DMS53 treated with DMSO at 0.1 percent for 48 hours (cell line): Measurements from ENCODE around the gene EVI2B.
"Not testable (repeated sequence)": the region's sequence is repeated elsewhere in the genome, so short reads cannot be mapped to it uniquely, and the experiment has no call there.

Source experiments
- DNase-seq: peaks from one replicate; lab custom pipeline; 2025; ENCODE audit not compliant: unreplicated experiment; lab: John Stamatoyannopoulos, UW

The EVI2B gene

DNA sequence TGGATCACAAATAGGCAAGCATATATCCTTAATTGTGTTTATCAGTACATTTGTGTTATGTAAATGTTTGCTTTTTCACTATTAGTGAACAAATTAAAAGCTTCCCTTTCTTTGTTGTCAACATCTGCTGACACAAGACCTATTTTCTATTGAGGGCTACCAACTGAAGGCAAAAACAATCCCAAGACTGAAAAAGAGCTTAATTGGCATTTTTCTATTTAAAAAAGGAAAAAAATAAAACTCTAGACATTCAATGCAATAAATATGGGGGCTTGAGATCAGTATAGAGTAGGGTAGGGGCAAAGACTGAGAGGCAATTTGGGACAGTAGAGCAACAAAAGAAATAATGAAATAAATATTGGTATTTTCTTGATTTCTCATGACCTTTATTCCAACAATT, 41.1 kb downstream of the EVI2B start:
- DNase-seq, result no peak

DNA sequence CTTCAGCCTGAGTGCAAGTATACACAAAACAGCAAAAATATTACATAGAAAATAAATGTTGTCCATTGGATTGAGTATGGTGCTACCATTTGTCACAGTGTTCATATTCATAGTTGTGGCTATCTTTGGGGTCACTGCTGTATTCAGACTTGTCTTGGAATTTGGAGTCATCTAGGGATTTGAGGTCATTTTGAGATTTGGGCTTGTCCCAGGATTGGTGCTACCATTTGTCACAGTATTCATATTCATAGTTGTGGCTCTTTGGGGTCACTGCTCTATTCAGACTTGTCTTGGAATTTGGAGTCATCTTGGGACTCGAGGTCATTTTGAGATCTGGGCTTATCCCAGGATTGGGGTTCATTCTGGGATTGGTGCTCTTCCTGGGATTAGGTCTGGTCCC, 41.6 kb downstream of the EVI2B start:
- no peak for DNase-seq

DNA sequence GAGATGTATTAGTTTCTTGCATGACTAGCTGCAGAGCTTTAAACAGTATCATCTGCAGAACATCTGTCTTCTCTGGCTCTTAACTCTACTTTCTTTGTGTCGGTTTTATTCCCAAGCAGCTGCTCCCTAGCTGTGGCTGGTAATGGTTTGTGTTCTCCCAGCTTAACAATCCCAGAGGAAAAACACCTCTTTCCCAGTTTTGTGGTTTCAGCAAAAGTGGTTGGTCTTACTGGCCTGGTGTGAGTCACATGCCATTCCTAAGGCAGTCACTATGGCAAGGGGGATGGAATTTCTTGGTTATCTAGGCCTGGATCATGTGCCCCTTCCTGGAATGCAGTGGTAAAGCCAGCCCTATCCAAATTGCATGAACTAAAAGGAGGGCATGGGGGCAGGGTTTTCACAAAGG, 44.3 kb downstream of the EVI2B start:
- DNase-seq, result no peak

DNA sequence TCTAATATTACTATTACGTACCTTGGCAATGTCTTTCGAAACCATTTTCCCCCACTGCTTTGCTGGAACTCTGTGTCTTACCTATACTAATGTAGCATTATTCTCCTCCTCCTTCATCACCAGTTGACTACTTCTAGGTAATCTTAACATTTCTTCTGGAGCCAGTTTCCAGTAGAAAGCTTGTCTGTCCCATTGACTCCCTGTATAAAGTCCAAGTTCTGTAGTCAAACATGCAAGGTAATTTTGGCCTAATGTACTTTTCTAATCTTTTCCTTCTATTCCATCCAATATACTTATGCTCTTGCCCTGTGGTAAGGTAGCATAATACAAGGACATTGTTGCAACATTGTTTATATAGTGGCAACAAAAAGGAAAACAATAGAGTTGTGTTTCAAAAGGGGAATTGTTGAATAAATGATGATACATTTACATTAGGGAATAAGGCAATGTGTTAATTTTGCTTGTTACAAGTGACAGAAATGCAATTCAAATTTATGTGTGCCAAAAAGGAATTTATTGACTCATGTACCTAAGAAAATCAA, 44.7 kb downstream of the EVI2B start:
- no peak for DNase-seq

DNA sequence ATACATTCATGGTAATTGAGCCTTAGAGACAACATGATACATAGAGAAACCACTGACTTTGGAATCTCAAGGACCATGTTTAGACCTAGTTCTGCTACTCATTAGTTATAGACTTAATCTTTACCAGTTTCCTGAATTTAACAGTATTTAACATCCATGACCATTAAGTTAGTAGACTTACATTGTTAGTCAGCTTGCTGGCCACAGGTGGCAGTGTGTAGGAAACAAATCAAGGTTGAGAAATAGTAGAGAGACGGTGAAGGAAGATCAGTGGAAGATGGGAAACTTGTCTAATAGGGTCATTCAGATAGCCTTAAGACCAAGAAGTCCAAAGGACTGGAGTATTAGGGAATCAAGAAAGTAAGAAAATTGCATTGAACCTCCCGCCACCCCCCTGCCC, 47.8 kb downstream of the EVI2B start:
- no peak for DNase-seq

DNA sequence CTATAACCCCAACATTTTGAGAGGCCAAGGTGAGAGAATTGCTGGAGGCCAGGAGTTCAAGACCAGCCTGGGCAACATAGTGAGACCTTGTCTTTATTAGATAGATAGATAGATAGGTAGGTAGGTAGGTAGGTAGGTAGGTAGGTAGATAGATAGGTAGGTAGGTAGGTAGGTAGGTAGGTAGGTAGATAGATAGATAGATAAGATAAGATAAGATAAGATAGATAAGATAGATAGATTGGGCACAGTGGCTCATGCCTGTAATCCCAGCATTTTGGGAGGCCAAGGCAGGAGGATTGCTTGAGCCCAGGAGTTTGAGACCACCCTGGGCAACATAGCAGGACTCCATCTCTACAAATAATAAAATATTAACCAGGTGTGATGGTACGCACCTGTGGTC, 50.9 kb downstream of the EVI2B start:
- not testable (repeated sequence) for DNase-seq

DNA sequence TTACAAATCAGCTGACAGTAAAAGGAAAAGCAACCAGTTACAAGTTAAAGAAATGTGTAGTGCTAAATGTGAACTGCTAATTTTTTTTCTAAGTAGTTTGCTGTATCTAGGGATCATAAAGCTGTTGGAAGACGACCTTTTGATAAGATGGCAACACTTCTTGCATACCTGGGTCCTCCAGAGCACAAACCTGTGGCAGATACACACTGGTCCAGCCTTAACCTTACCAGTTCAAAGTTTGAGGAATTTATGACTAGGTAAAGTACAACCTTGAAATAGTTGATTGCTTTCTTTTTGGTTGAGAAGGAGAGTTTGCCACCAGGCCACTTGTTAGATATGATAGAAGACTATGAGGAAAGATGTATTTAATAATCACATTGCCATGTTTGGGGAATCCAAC, 52.3 kb downstream of the EVI2B start:
- DNase-seq, result no peak

DNA sequence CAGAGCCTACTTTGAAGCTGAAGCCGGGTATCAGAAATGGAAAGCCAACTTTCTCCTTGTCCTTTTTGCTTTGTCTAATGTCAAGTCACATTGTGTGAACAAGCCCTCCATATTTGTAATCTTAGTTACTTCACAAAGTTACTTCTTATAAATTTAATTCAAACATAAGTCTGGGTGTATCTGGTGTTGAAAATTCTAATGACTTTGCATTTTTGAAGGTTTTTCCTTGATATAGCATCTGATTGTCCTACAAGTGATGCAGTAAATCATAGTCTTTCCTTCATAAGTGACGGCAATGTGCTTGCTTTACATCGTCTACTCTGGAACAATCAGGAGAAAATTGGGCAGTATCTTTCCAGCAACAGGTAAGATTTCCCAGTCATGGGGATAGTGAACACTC, 53.7 kb downstream of the EVI2B start:
- no peak for DNase-seq

DNA sequence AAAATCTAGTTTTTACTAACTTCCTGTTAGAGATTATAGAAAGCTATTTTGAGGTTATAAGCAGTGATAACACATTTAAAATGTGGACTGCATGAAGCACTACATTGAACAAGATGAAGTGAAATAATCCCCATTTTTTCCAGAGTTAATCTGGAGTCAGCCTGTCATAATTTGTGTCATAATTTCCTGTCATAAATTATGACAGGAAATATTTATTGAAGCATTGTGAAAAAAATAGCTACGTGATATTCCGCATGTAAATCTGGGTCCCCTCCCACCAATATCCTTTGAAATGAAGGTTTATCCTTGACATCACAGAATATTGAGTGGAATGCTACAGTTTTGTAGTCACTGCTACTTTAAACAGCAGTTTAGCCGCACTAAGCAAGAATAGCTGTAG, 56.9 kb downstream of the EVI2B start:
- DNase-seq, result no peak

DNA sequence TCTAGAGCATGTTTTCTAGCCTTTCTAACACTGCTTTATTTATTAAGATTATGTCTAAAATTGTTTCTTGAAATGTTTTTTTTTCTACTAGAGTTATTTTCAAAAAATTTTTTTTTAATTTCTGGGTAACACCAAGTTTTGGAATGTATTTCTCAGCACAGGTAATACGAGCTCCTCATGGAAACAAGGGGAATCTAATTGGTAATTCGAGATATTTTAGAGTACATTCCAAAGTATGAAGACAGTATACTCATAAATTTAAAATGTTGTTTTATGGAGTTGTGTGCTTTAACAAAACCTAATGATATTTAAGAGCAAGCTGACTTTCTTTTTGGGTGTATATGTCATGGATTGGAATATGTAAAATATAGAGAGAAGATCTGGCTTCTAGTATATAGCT, 59.2 kb downstream of the EVI2B start:
- DNase-seq, result no peak
